Brain pericyte (primary cell): ENCODE data around the gene SPP2.
A peak's percentile ranks its signal among the peaks of the same experiment; 100 is the strongest.

Experiments used
- DNase-seq: peaks from one replicate; pipeline ENCODE4 v3.0.0-alpha.2; 2012; ENCODE audit warnings: low read depth, low spot score

The SPP2 gene

DNA sequence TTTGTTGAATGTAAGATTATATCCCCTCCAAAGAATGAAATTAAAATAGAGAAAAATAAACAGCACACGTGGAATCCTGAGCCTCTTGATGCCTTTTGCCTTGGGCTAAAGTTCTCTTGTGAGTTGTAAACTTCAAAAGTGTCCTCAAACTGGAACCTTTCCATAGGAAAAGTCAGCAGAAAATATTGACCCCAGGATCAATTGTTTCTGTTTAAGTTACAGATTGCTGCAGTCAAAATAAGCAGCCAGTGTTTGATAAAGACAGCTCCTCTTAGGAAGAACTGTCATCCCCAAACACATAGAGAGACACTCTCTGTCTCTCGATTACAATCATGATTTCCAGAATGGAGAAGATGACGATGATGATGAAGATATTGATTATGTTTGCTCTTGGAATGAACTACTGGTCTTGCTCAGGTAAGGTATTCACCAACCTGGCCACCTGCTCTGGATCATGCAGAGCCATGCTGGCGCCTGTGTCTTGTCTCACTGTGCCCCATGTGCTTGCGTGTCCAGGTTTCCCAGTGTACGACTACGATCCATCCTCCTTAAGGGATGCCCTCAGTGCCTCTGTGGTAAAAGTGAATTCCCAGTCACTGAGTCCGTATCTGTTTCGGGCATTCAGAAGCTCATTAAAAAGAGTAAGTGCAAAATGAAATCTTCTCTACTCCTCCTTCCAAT lies at the start of gene SPP2:
SPP2 (plus strand) TSS at position 248 of the 681 bp plus-strand sequence; CDS start at position 333, 85 bp downstream.
- DNase-seq, result no peak

- DNase-seq, result no peak
Measured at GRCh38 chr2:234001380-234002160, 48.9 kb upstream of the SPP2 start.

DNA sequence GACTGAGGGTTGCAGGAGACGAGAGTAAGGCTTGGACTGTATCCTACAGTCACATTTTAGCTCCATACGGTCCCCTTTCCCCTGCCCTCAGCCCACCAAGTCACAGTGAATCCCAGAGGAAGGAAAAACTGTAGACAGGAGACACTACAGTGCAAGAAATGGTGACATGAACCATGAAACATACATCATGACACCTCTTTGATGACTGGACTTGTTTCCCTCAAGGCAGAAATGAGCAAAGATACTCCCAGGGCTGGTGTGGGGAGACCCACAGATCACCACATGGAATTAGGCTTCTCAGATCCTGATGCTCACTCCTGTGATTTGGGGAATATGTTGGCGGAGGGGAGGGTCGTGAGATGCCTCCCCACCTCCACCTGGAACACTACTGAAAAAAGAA lies 48.2 kb upstream of the SPP2 start:
- DNase-seq, result no peak

DNA sequence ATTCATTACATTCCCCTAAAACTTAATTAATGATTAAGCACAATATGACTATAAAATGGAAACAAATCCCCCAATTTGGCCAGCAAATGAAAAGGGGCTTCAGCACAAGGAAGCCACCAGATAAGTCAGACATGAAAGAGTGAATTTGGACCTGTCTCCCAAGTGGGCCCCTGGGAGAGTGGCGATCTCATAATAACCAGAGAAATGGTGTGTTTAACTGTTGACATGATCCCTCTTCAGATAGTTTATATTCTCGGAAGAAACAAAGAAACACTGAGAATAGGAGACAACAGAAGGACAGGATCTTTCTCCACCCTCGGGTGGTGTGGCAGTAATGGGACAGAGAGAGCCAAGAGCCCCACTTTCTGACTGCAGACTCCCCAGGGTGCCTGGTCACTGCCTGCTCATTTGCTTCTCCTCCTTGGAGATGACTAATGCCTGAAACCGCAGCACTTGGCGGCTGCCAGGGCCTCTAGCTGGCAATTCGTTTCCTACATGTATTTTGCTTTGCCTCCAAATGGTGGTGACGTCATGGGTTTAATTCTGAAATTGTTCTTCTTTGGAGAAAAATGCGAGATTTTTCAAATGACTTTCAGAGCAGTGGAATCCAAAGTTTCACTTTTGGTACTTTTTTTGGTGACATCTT lies 46.4 kb upstream of the SPP2 start:
- DNase-seq, result peak; percentile 61

GRCh38 chr2:234005126-234005525 lies 45.4 kb upstream of the SPP2 start:
- DNase-seq, result no peak

DNA sequence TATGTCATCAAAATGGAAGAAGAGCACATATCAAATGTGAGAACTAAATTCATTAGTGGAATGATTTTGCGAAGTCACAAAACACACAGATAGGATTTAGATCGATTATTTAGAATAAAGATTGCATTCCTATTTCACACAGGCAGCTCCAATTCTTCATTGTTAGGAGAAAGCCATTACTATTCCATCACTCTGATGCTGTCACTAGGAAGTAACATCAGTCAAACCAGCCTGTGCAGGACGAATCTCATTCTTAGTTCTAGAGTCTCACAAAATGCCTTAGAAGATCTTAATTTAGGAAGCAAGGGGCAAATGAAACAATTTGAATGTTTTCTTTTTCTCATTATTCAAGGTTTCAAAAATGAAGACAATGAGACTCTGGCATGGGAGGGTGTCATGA lies 44.0 kb upstream of the SPP2 start:
- DNase-seq, result no peak

DNA sequence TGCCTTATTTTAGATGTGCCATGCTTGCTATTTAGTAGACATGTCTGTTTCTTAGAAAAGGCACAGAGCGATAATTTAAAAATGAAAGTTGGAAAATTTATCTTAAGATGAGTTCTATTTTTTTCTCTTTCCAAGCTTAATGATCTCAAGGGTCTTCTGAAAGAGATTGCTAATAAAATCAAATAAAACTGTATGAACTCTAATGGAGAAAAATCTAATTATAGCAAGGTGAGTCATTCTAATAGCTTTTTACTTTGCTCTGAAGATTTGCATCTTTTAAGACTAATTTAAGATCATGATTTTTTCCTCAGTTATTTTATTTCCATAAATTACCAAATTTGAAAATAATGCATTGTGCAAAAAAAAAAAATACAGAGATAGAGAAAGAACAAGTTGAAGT lies 36.1 kb upstream of the SPP2 start:
- no peak for DNase-seq

- DNase-seq, result no peak
Measured at GRCh38 chr2:234015861-234016260, 34.6 kb upstream of the SPP2 start.

- DNase-seq, result no peak
Measured at GRCh38 chr2:234019896-234020295, 30.6 kb upstream of the SPP2 start.

DNA sequence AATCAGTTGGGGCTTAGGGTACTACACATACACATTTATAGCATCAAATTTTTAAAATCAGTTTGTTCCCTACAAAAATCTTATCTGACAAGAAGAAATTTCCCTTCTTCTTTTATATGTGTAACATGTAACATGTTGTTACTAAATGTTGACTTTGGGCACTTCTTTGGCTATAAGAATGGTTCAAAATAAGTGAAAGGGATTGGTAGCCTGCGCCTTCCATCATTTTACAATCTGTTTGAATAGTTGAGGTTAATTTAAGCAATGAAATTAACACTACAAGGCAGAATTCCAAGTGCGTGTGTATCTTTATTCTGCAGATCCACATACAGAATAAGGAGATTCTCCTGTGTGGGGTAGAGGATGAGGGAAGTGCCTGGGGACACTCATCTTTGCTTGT lies 30.2 kb upstream of the SPP2 start:
- no peak for DNase-seq

GRCh38 chr2:234022424-234022823 lies 28.1 kb upstream of the SPP2 start:
- DNase-seq, result no peak

DNA sequence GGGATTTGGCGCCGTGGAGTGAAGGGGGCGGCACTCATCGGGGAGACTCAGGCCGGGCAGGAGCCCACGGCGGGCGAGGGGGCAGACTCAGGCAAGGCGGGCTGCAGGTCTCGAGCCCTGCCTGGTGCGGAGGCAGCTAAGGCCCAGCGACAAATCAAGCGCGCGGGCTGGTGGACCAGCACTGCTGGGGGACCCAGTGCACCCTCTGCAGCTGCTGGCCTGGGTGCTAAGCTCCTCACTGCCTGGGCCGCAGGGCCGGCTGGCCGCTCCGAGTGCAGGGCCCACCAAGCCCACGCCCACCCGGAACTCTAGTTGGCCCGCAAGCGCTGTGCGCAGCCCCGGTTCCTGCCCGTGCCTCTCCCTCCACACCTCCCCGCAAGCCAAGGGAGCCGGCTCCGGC lies 26.2 kb upstream of the SPP2 start:
- DNase-seq, result no peak

DNA sequence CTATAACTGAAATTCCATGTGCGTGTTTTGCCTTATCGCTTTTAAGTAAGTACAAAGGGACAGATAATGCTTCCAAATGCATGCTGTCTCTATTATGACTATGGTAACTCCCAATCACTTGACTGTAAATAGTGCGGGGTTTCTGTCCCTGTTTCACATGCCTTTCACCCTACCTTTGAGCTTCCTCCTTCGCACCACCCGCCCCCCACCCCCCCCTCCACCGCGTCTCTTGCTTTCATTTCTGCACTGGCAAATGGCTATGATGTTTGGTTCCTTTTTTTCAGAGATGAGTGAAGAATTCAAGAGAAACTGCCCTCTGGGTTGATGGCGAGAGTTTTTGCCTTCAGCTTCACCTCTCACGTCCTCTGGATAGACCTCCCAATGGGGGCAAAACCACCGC lies 25.0 kb upstream of the SPP2 start:
- DNase-seq, result no peak

DNA sequence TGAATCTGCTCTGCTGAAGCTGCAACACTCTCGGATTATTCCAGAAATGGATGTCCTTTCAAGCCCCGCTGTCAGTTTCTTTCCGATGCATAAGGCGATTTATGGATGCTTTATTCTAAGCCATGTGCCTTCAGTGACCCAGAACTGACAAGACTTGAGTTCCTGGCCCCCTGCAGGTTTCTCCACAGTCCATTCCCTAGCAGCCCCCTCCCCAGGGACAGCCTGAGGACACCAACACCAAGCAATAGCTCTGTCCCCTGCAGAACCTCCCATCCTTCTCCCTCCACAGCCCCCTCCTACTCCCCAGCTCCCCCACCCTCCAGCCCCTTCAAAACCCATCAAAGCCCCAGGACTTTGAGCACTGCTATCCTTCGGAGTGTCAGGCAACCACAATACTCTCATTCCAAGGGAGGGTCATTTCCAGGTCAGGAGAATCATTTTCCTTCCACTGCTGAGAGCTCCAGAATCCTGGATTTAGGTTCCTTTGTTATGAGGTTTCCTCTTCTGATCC lies 24.6 kb upstream of the SPP2 start:
- DNase-seq, result no peak

- DNase-seq, result no peak
Measured at GRCh38 chr2:234026693-234027254, 23.7 kb upstream of the SPP2 start.

DNA sequence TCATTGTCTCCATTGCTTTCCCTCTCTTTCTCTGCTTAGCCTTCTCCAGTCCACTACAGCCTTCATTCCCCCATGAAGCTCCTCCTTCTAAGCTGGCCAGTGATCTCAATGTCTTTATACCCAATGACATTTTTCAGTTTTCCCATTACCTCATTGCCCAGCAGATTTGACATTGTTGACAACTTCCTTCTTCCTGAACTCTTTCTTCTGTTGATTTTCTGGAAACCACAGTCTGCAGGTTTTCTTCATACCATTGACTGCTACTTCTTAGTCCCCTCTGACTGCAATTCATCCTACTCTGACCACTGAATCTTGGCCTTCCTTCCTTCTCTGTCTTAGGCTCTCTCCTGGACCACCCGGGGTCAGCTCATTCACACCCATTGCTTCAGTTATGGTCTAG lies 22.9 kb upstream of the SPP2 start:
- DNase-seq, result no peak

DNA sequence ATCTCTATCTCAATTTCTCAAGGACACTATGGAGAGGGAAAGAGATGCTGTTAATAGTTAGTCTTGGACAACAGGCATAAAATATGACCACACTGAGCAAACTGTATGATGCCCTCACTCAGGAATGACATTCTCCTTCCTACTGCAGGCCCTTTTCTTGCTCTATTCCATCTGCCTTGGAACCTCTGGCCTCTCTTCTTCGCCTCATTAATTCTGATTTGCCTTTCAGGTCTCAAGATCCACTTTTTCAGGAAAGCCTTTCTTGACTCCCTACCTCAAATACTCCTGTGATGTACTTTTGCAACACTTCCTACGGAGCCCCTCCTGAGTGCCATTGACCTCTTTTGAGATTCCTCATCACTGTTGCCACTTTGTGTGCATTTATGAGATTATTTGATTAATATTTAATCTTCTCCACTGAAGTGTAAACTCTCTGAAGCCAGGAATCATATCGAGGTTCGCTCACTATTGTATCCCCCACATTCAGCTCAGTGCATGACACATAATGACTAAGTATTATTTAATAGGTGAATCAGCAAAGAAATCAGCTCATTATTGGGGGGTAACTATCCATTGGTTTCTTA lies 21.3 kb upstream of the SPP2 start:
- no peak for DNase-seq

DNA sequence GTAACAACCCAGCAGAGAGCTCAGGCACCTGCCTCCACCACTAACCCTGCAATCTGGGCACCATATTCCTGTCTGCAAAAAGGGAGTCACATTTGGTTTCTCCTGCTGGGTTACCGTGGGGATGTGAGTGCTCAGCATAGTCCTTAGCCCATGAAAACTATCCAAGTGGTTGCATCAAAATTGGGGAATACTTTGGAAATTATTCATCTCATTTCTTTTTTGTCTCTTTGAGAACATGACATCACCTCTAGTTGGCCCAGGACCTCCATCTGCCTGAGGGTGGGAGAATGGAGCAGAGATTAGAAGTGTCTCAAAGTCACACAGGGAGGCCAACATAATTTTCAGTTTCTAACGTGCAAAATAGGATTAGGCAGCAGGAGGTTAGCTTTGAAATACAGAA lies 19.3 kb upstream of the SPP2 start:
- no peak for DNase-seq

GRCh38 chr2:234032279-234032856 lies 18.1 kb upstream of the SPP2 start:
- DNase-seq, result peak; percentile 70

DNA sequence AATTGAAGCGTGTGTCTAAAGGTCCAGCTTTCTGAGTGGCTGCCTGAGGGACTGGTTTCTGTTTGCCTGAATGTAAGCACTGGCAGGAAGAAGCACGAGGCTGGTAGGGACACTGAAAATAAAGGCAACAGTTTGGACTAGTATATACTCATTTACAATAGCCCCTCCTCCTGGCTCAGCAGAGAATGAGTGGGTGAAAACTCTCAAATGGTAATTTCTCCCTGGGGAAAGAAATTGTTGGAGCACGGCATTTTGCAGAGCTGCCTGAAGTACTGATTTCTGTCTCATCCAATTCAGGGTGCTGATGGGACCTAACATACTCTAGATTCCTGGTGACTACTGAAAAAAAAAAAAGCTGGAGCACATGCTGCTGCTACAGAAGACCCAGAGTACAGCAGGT lies 17.3 kb upstream of the SPP2 start:
- no peak for DNase-seq

- DNase-seq, result no peak
Measured at GRCh38 chr2:234033885-234034284, 16.6 kb upstream of the SPP2 start.
